ENCODE measurements around the gene ZNF444.

Gene ZNF444

DNA sequence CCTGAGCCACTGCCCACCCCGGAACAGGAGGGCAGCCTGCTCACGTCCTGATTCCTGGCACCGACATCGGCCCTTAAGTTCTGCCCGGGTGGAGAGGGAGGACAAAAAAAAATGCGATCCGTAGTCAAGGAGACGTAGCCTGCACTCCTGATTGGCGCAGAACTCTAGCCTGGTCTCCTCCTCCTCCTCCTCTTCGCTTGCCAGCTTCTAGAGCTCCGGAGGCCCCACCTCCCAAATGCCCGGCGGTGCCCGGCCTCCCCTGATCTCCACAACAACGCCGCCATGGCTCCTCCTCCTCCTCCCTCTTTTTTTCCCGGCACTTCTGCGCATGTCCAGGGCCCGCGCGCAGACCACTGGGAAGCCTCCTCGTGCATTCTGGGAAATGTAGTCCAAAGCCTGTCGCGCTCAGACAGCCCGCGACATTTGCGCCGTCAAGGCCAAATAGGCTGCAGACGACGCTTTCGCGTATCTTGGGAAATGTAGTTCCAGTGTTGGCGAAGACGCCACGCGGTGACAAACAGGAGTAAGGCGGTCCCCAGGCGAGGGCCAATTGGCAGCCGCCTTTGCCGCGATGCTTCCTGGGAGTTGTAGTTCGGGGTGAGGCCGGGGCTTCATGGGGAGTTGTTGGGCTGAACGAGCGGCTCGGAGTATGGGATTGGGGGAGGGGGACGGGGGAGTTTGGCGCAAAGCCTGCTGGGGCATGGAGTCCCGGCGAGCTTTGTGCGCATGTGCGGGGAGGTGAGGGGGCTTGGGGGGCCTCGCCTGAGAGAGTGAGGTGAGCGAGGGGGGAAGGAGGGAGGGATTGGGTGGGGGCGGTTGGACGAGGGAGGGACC is at the start of gene ZNF444:
Gene ZNF444 (plus strand): TSS at position 705 of the 834 bp plus-strand sequence. CDS start 5,625 bp downstream, outside the sequence.
- peak within 1 kb of the TSS; percentile 89 for H3K27ac ChIP-seq
- ChIA-PET POLR2A (ENCODE audit: low non-redundant PET) (interaction anchor here (0.6 kb wide), 1 partner anchor 75 kb away, joined by 3 read pairs; no protein-coding TSS in a partner anchor), CTCF (interaction anchor here (0.6 kb wide), 1 partner anchor 123 kb away, joined by 5 read pairs; no protein-coding TSS in a partner anchor)
- DNase-seq (ENCODE audit: low spot score): peak; percentile 98
- TF ChIP-seq, protein P1, sequence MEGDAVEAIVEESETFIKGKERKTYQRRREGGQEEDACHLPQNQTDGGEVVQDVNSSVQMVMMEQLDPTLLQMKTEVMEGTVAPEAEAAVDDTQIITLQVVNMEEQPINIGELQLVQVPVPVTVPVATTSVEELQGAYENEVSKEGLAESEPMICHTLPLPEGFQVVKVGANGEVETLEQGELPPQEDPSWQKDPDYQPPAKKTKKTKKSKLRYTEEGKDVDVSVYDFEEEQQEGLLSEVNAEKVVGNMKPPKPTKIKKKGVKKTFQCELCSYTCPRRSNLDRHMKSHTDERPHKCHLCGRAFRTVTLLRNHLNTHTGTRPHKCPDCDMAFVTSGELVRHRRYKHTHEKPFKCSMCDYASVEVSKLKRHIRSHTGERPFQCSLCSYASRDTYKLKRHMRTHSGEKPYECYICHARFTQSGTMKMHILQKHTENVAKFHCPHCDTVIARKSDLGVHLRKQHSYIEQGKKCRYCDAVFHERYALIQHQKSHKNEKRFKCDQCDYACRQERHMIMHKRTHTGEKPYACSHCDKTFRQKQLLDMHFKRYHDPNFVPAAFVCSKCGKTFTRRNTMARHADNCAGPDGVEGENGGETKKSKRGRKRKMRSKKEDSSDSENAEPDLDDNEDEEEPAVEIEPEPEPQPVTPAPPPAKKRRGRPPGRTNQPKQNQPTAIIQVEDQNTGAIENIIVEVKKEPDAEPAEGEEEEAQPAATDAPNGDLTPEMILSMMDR (conservative IDR thresholded peaks at IDR 0.05; ENCODE audit: low read depth): no peak

DNA sequence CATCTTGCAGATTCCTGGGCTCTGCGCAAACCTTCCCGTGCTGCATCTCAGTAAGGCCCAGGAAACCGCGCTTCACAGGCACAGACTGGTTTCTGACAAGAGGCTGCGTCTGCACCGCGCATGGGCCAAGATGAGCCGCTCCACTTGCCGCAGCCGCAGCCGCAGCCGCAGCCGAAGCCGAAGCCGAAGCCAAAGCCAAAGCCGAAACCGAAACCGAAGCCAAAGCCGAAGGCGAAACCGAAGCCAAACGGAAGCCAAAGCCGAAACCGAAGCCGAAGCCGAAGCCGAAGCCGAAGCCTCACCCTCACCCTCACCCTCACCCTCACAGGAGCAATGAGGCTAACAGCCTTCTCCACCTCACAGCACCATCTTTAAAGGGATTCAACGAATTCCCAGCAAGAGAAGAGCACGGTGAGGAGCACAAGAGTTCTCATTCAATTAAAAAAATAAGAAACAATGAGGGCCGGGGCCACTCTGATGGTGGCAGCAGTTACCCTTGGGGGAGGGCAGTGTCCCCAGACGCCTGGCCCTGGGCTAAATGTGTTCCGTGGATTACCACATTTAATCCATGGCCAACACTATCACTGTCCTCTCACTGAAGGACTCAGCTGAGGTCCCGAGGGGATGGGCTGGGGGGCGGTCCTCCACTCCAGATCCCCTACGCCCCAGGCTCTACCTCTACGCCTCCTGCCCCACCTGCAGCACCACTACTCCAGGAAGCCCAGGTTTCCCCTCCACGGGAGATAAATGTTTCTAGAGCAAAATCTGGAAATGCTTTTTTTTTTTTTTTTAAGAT is 49.1 kb upstream of the ZNF444 start:
- peak overlapping the region; percentile 63 for H3K27ac ChIP-seq
- ChIA-PET CTCF (interaction anchor here (1.0 to 1.7 kb wide), 2 partner anchors 11 to 16 kb away, joined by 5 to 8 read pairs; no protein-coding TSS in a partner anchor), POLR2A (ENCODE audit: low non-redundant PET) (no interaction called here)
- TF ChIP-seq, protein P1 (conservative IDR thresholded peaks at IDR 0.05; ENCODE audit: low read depth): no peak
- no peak for DNase-seq (ENCODE audit: low spot score)

- POLR2A ChIA-PET (ENCODE audit: low non-redundant PET): no interaction called here
- CTCF ChIA-PET: no interaction called here
- no peak for DNase-seq (ENCODE audit: low spot score)
- TF ChIP-seq, protein P1 (conservative IDR thresholded peaks at IDR 0.05; ENCODE audit: low read depth): no peak
- H3K27ac ChIP-seq: no peak overlapping the region
Measured at GRCh38 chr19:56092685-56093631, 48.1 kb upstream of the ZNF444 start.

DNA sequence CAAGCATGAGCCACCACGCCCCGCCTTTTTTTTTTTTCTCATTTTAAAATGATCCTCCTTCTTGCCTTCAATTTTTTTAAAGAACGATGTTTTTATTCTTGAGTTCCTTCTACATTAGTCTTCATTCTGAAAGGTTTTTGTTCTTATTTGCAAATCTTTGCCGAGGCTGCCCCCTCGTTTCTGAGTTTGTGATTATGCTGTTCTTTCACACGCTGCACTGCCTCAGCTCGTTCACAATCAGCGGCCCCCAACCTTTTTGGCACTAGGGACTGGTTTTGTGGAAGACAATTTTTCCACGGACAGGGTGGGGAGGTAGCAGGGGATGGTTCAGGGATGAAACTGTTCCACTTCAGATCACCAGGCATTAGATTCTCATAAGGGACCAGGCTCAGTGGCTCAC is 46.6 kb upstream of the ZNF444 start:
- TF ChIP-seq, protein P1 (conservative IDR thresholded peaks at IDR 0.05; ENCODE audit: low read depth): no peak
- no peak overlapping the region for H3K27ac ChIP-seq
- no peak for DNase-seq (ENCODE audit: low spot score)
- CTCF ChIA-PET: no interaction called here
- POLR2A ChIA-PET (ENCODE audit: low non-redundant PET): no interaction called here

- DNase-seq (ENCODE audit: low spot score): no peak
- ChIA-PET POLR2A (ENCODE audit: low non-redundant PET) (no interaction called here), CTCF (no interaction called here)
- 0 out of 2 replicates have a peak overlapping the region, but pooled peaks have one; percentile 15 for H3K27ac ChIP-seq
- TF ChIP-seq, protein P1 (conservative IDR thresholded peaks at IDR 0.05; ENCODE audit: low read depth): no peak
Measured at GRCh38 chr19:56096665-56097064, 44.4 kb upstream of the ZNF444 start.
